ENCODE measurements around the gene BRF1.

The BRF1 gene

DNA sequence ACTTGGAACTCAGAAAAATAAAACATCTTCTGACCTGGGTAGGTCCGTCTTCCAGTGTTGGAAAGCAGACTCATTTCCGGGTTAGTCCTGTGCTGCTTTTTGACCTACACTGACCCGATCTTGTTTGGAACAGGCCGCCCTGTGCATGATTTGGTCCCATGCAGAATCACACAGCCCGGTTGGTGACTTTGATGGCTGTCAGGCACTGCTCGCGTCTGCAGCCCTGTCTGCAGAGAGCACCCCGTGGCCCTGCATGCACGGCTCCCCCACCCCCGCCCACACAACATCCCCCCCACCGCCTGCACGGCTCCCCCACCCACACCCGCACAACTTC, 45.4 kb upstream of the BRF1 start:
- TF ChIP-seq SUZ12 (IDR thresholded peaks at IDR 0.05; ENCODE audit: extremely low read depth, insufficient read depth, insufficient read length) (no peak), ZNF274 (IDR thresholded peaks at IDR 0.05; ENCODE audit: low read depth, low read length) (no peak), YY1 (IDR thresholded peaks at IDR 0.05; ENCODE audit: insufficient read depth, insufficient read length) (no peak)

DNA sequence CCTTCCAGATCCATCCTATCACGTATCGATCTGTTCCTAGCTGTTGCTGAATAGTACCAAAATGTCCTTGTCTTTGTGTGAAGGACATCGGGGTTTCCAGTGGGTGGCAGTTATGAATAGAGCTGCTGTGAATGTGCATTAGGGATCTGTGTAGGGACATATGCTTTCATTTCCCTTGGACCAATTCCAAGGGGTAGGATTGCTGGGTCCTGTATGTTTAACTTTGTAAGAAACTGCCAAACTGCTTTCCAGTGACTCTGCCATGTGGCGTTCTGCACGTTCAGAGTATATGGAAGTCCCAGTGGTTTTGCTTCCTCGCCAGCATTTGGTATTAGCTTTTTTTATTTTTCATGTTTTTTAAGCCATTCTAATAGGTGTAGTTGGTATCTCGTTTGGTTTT, 42.4 kb upstream of the BRF1 start:
- H3K4me3 ChIP-seq (ENCODE audit: insufficient read length, low read depth) = no peak overlapping the region
- no peaks in the 10 kb centered on the region for H3K9me3 ChIP-seq (ENCODE audit: insufficient read depth, low read length)
- TF ChIP-seq ZNF274 (IDR thresholded peaks at IDR 0.05; ENCODE audit: low read depth, low read length) (no peak), SUZ12 (IDR thresholded peaks at IDR 0.05; ENCODE audit: extremely low read depth, insufficient read depth, insufficient read length) (no peak), YY1 (IDR thresholded peaks at IDR 0.05; ENCODE audit: insufficient read depth, insufficient read length) (no peak)
- DNase-seq (ENCODE audit: low read depth, low spot score) = no peak
- no peaks in the 10 kb centered on the region for H3K36me3 ChIP-seq (ENCODE audit: insufficient read depth, insufficient read length, low read length)
- H3K27me3 ChIP-seq (ENCODE audit: insufficient read depth, insufficient read length) = no peaks in the 10 kb centered on the region
- H3K9ac ChIP-seq (ENCODE audit: insufficient read length, low read depth) = no peak overlapping the region
- H3K4me1 ChIP-seq (ENCODE audit: insufficient read depth, insufficient read length) = peaks cover 5% of the 10 kb centered on the region

More for the DNA sequence above, 45.4 kb upstream of the BRF1 start:
- no peak for DNase-seq (ENCODE audit: low read depth, low spot score)
- H3K4me1 ChIP-seq (ENCODE audit: insufficient read depth, insufficient read length) = peaks cover 5% of the 10 kb centered on the region
- no peaks in the 10 kb centered on the region for H3K36me3 ChIP-seq (ENCODE audit: insufficient read depth, insufficient read length, low read length)
- no peak overlapping the region for H3K4me3 ChIP-seq (ENCODE audit: insufficient read length, low read depth)
- H3K9me3 ChIP-seq (ENCODE audit: insufficient read depth, low read length) = no peaks in the 10 kb centered on the region
- no peak overlapping the region for H3K9ac ChIP-seq (ENCODE audit: insufficient read length, low read depth)
- H3K27me3 ChIP-seq (ENCODE audit: insufficient read depth, insufficient read length) = no peaks in the 10 kb centered on the region

- Histone ChIP-seq H3K4me3 (ENCODE audit: insufficient read length, low read depth) (no peak overlapping the region), H3K4me1 (ENCODE audit: insufficient read depth, insufficient read length) (peaks cover 3% of the 10 kb centered on the region), H3K9ac (ENCODE audit: insufficient read length, low read depth) (no peak overlapping the region), H3K9me3 (ENCODE audit: insufficient read depth, low read length) (no peaks in the 10 kb centered on the region), H3K36me3 (ENCODE audit: insufficient read depth, insufficient read length, low read length) (peaks cover 9% of the 10 kb centered on the region), H3K27me3 (ENCODE audit: insufficient read depth, insufficient read length) (no peaks in the 10 kb centered on the region)
- TF ChIP-seq ZNF274 (IDR thresholded peaks at IDR 0.05; ENCODE audit: low read depth, low read length) (no peak), YY1 (IDR thresholded peaks at IDR 0.05; ENCODE audit: insufficient read depth, insufficient read length) (no peak), SUZ12 (IDR thresholded peaks at IDR 0.05; ENCODE audit: extremely low read depth, insufficient read depth, insufficient read length) (no peak)
- no peak for DNase-seq (ENCODE audit: low read depth, low spot score)
Observed at GRCh38 chr14:105340821-105341733, 40.3 kb upstream of the BRF1 start.

DNA sequence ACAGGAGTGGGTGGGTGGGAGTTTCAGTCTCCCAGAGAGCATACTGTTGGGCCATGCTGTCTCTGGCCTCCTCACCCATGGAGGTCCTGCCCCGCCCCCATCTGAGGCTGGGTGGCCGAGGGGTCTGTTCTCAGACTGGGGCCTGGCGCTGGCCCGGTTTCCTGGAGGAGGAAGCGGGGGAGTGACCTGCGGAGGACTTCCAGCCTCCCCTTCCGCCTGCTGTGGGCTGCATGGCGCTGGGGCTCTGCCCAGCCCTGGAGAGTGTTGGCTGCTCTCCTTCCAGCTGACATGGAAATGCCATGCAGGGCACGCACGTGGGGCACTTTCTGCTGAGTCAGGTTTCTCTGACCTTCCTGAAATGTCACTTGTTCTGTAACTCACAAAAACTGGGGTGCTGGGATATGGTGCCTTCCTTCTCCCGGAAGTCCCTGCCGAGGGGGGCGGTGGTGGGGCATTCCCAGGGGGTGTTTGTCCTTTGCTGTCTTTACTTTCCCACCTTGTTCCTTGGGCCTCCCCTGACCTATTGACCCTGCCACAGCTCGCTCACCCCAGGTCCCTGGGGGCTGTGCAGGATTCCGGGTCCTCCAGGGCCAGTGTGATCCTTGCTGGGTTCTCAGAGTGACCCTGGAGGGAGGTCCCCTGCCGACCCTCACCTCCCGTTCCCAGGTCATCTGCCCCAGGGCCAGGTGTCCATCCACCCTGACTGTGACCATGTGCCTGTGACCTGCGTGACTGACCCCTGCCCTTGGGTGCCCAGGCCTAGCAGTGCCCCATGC, 37.4 kb upstream of the BRF1 start:
- H3K9me3 ChIP-seq (ENCODE audit: insufficient read depth, low read length) = no peaks in the 10 kb centered on the region
- no peak for DNase-seq (ENCODE audit: low read depth, low spot score)
- no peak for TF ChIP-seq SUZ12 (IDR thresholded peaks at IDR 0.05; ENCODE audit: extremely low read depth, insufficient read depth, insufficient read length)
- TF ChIP-seq ZNF274 (IDR thresholded peaks at IDR 0.05; ENCODE audit: low read depth, low read length) = no peak
- TF ChIP-seq YY1 (IDR thresholded peaks at IDR 0.05; ENCODE audit: insufficient read depth, insufficient read length) = no peak
- peak overlapping the region; percentile 10 for H3K9ac ChIP-seq (ENCODE audit: insufficient read length, low read depth)
- H3K27me3 ChIP-seq (ENCODE audit: insufficient read depth, insufficient read length) = no peaks in the 10 kb centered on the region
- peaks cover 9% of the 10 kb centered on the region for H3K36me3 ChIP-seq (ENCODE audit: insufficient read depth, insufficient read length, low read length)
- H3K4me1 ChIP-seq (ENCODE audit: insufficient read depth, insufficient read length) = peaks cover 6% of the 10 kb centered on the region
- H3K4me3 ChIP-seq (ENCODE audit: insufficient read length, low read depth) = no peak overlapping the region

GRCh38 chr14:105337433-105337832, 36.6 kb upstream of the BRF1 start:
- peaks cover 11% of the 10 kb centered on the region for H3K4me1 ChIP-seq (ENCODE audit: insufficient read depth, insufficient read length)
- peaks cover 9% of the 10 kb centered on the region for H3K36me3 ChIP-seq (ENCODE audit: insufficient read depth, insufficient read length, low read length)
- no peaks in the 10 kb centered on the region for H3K27me3 ChIP-seq (ENCODE audit: insufficient read depth, insufficient read length)
- peak overlapping the region; percentile 10 for H3K9ac ChIP-seq (ENCODE audit: insufficient read length, low read depth)
- H3K9me3 ChIP-seq (ENCODE audit: insufficient read depth, low read length) = no peaks in the 10 kb centered on the region
- no peak overlapping the region for H3K4me3 ChIP-seq (ENCODE audit: insufficient read length, low read depth)
- TF ChIP-seq YY1 (IDR thresholded peaks at IDR 0.05; ENCODE audit: insufficient read depth, insufficient read length) = no peak
- no peak for TF ChIP-seq SUZ12 (IDR thresholded peaks at IDR 0.05; ENCODE audit: extremely low read depth, insufficient read depth, insufficient read length)
- no peak for TF ChIP-seq ZNF274 (IDR thresholded peaks at IDR 0.05; ENCODE audit: low read depth, low read length)
- DNase-seq (ENCODE audit: low read depth, low spot score) = no peak

DNA sequence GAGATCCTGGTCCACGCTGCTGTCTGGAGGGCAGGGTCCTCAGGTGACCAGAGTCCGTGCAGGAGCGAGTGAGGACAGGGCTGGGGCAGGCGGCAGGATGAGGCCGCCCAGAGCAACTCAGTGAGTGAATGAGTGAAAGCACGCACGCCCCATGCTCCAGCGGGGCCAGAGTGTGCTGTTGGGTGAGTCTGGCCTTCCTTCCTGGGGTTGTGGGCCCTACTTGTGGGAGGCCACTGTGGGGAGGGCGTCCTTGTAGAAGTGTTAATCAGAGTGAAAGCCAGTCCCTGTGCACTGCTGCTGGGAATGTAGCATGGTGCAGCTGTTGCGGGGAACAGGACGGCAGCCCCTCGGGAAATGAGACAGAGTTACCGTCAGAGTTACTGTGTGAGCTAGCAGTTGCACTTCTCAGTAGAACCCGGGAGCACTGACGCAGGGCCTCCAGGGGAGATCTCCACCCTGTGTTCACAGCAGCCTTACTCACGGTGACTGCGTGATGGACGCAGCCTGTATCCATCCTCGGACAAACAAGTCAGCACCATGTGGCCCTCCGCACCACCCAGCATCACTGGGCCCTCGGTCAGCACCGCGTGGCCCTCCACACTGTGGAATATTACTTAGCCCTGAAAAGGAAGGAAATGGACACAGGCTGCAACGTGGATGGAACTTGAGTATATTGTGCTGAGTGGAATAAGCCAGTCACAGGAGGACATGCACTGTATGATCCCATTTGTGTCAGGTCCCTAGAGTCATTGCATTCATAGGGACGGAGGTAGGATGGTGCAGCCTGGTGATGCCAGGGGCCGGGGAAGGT, 35.9 kb upstream of the BRF1 start:
- no peak overlapping the region for H3K9ac ChIP-seq (ENCODE audit: insufficient read length, low read depth)
- H3K4me3 ChIP-seq (ENCODE audit: insufficient read length, low read depth) = no peak overlapping the region
- H3K9me3 ChIP-seq (ENCODE audit: insufficient read depth, low read length) = no peaks in the 10 kb centered on the region
- DNase-seq (ENCODE audit: low read depth, low spot score) = no peak
- TF ChIP-seq SUZ12 (IDR thresholded peaks at IDR 0.05; ENCODE audit: extremely low read depth, insufficient read depth, insufficient read length) (no peak), ZNF274 (IDR thresholded peaks at IDR 0.05; ENCODE audit: low read depth, low read length) (no peak), YY1 (IDR thresholded peaks at IDR 0.05; ENCODE audit: insufficient read depth, insufficient read length) (no peak)
- H3K36me3 ChIP-seq (ENCODE audit: insufficient read depth, insufficient read length, low read length) = peaks cover 9% of the 10 kb centered on the region
- H3K27me3 ChIP-seq (ENCODE audit: insufficient read depth, insufficient read length) = no peaks in the 10 kb centered on the region
- H3K4me1 ChIP-seq (ENCODE audit: insufficient read depth, insufficient read length) = peaks cover 13% of the 10 kb centered on the region

Data from NT2/D1 (cell line).